K562 (cell line): ENCODE results near the gene PGM2L1. TPM values are rescaled to one million over a fixed set of nuclear protein-coding genes. Genes with fewer than 3 reads are reported as not detected.

Experiments used
- ATAC-seq: fragments of 200-7000 bp; cut with Tn5 transposase; 3 replicates; pipeline ENCODE4 v1.9.1; 2020; ENCODE audit warnings: moderate library complexity
- BruUV-seq: library from RNA; stranded (reverse); fragments of 400-500 nt; replicated peaks from 2 replicates; lab custom pipeline; 2021; lab: Mats Ljungman, UMichigan
- CTCF ChIA-PET: fragments of 300-600 bp; formaldehyde crosslinking; extraction: SDS; loops from one replicate; lab custom pipeline; 2021; ENCODE audit warnings: low intra/inter-chr PET ratio; lab: Yijun Ruan, JAX
- POLR2A ChIA-PET: fragments of 300-600, 350-650 bp; sonication (Branson Sonifier 250); formaldehyde crosslinking; extraction: SDS; loops from one replicate; lab custom pipeline; 2021; ENCODE audit warnings: antibody characterized with exemption, inconsistent platforms; lab: Yijun Ruan, JAX
- DNase-seq, 4 experiments: peaks; one replicate each; pipeline versions ENCODE4 v3.0.0 to v3.0.0-alpha.2; 2011 to 2018; ENCODE audit warnings: low spot score in 3 of 4, mixed read lengths in 3 of 4; ENCODE audit errors: extremely low read depth in 1 of 4
- FAIRE-seq: peaks from 2 replicates; lab custom pipeline; 2011; peaks lifted over from hg19 to GRCh38; lab: Jason Lieb, UNC
- H2AFZ ChIP-seq: 2 replicates; pipeline ENCODE4 v1.6.0; 2011; ENCODE audit warnings: low read depth, low read length, control low read depth, inconsistent platforms
- H3K27ac ChIP-seq: fragments of 200-600 bp; 3 replicates; pipeline ENCODE4 v1.8.0; 2011; ENCODE audit warnings: low read depth, mild to moderate bottlenecking, control low read depth, inconsistent platforms, low read length, moderate library complexity, mixed read lengths; ENCODE audit errors: extremely low read depth
- H3K27me3 ChIP-seq, 2 experiments: fragments of 300-600 bp in 1 of 2; 2 replicates in 1 of 2; 3 replicates in 1 of 2; pipeline versions ENCODE4 v1.6.0 to v1.8.0; 2011; ENCODE audit warnings: inconsistent platforms in 2 of 2, low read length in 2 of 2, mild to moderate bottlenecking in 1 of 2, mixed read lengths in 1 of 2, moderate library complexity in 1 of 2; ENCODE audit not compliant: control insufficient read depth in 2 of 2, insufficient read depth in 2 of 2
- H3K36me3 ChIP-seq: fragments of 300-600 bp; 3 replicates; pipeline ENCODE4 v1.8.0; 2011; ENCODE audit warnings: mild to moderate bottlenecking, low read length, inconsistent platforms; ENCODE audit not compliant: control insufficient read depth, insufficient read depth
- H3K4me1 ChIP-seq, 2 experiments: fragments of 200-600 bp in 1 of 2; replicated peaks in 1 of 2; 2 replicates in 1 of 2; 3 replicates in 1 of 2; pipeline versions ENCODE4 v1.5.1 to v1.8.0; 2011; ENCODE audit warnings: inconsistent platforms in 2 of 2, low read length in 2 of 2, mild to moderate bottlenecking in 1 of 2, mixed read lengths in 1 of 2, moderate library complexity in 1 of 2; ENCODE audit not compliant: control insufficient read depth in 2 of 2, insufficient read depth in 2 of 2
- H3K4me2 ChIP-seq: 2 replicates; pipeline ENCODE4 v1.6.1; 2011; ENCODE audit warnings: low read length, control low read depth, inconsistent platforms, mixed read lengths; ENCODE audit not compliant: insufficient read depth
- H3K4me3 ChIP-seq: fragments of 200-600 bp; sonication (generic), shearing (Covaris generic); 2 replicates; pipeline ENCODE4 v1.5.1; 2016; ENCODE audit warnings: control low read depth, inconsistent platforms
- H3K79me2 ChIP-seq: fragments of 200-600 bp; 3 replicates; pipeline ENCODE4 v1.8.0; 2011; ENCODE audit warnings: low read length, inconsistent platforms; ENCODE audit not compliant: control insufficient read depth, insufficient read depth
- H3K9ac ChIP-seq, 2 experiments: 2 replicates each; pipeline versions ENCODE4 v1.6.0 to v1.6.1; 2011; ENCODE audit warnings: low read depth in 2 of 2, low read length in 2 of 2, control low read depth in 1 of 2, inconsistent platforms in 1 of 2, mild to moderate bottlenecking in 1 of 2, mixed read lengths in 1 of 2; ENCODE audit not compliant: insufficient read depth in 1 of 2
- H3K9me1 ChIP-seq: one replicate; pipeline ENCODE4 v1.6.0; 2011; ENCODE audit warnings: inconsistent platforms, mild to moderate bottlenecking, low read length, moderate library complexity; ENCODE audit not compliant: control insufficient read depth, insufficient read depth
- H3K9me3 ChIP-seq: replicated peaks from 2 replicates; pipeline ENCODE4 v1.5.1; 2011; ENCODE audit warnings: low read depth, low read length, inconsistent platforms; ENCODE audit not compliant: control insufficient read depth, insufficient read depth
- H4K20me1 ChIP-seq: replicated peaks from 2 replicates; pipeline ENCODE4 v1.6.1; 2011; ENCODE audit warnings: low read length, inconsistent platforms, mixed read lengths; ENCODE audit not compliant: control insufficient read depth, insufficient read depth
- BRD4 ChIP-seq: fragments of 200-600 bp; sonication (generic); IDR thresholded peaks from 2 replicates; pipeline ENCODE4 v1.6.1; 2017; ENCODE audit warnings: inconsistent platforms
- HMGN3 ChIP-seq: IDR thresholded peaks from 2 replicates; pipeline ENCODE4 v1.6.1; 2011; ENCODE audit warnings: borderline replicate concordance, low read depth, mild to moderate bottlenecking, mixed read lengths, low read length; ENCODE audit not compliant: insufficient read length; ENCODE audit errors: extremely low read depth
- MIER1 ChIP-seq: fragments of 450-650 bp; IDR thresholded peaks from 2 replicates; pipeline ENCODE4 v1.6.1; 2016; ENCODE audit warnings: antibody characterized with exemption, mild to moderate bottlenecking, low read depth
- POLR2A ChIP-seq: fragments of 450-650 bp; conservative IDR thresholded peaks from 2 replicates; pipeline ENCODE4 v1.6.1; 2016
- SOX6 ChIP-seq: fragments of 450-650 bp; IDR thresholded peaks from 2 replicates; pipeline ENCODE4 v1.6.1; 2014; ENCODE audit warnings: mild to moderate bottlenecking
- SREBF2 ChIP-seq: sonication (generic); formaldehyde crosslinking; IDR thresholded peaks from 2 replicates; pipeline ENCODE4 v1.4.0; 2020; ENCODE audit warnings: mild to moderate bottlenecking, missing genetic modification reagents
- ZNF165 ChIP-seq: fragments of 250-450 bp; sonication (Bioruptor Pico); IDR thresholded peaks from 2 replicates; pipeline ENCODE4 v1.4.0; 2020; ENCODE audit warnings: borderline replicate concordance
- WGBS: fragments of 100-300 bp; shearing (Covaris generic); methylation state at CpG from one replicate; pipeline ENCODE4 v1.1.6; 2016; ENCODE audit warnings: low coverage, mixed read lengths; ENCODE audit not compliant: insufficient coverage; ENCODE audit errors: missing lambda C conversion rate; 5-methylcytosine and 5-hydroxymethylcytosine counted together
- in situ Hi-C: fragments of 300-500 bp; cut with MboI; formaldehyde crosslinking; loops from 4 replicates; pipeline ENCODE4 v1.15.0; 2018; ENCODE audit warnings: inconsistent platforms, mixed read lengths
- intact Hi-C: fragments of 100-400 bp; cut with micrococcal nuclease; formaldehyde crosslinking; loops from 2 replicates; pipeline ENCODE4 v1.14.2; 2022
- polyA plus RNA-seq, 8 experiments: library from polyadenylated mRNA; depleted of rRNA in 4 of 8; stranded (reverse) in 5 of 8; unstranded in 3 of 8; fragments of >200 nt; fragmentation: Nextera tagmentation in 2 of 8; fragmentation: Illumina TruSeq in 1 of 8; extraction: Ambion mirVana in 2 of 8; extraction: Trizol in 1 of 8; gene quantifications; 2 replicates each; pipeline versions ENCODE4 v1.2.1 to v1.2.3, GENCODE V29; 2011 to 2014; ENCODE audit warnings: inconsistent platforms in 1 of 8, missing spikeins in 1 of 8
- total RNA-seq, 7 experiments: library from RNA; depleted of rRNA in 6 of 7; stranded (reverse); fragments of >200 nt in 6 of 7; fragmentation: Illumina TruSeq in 2 of 7; extraction: Trizol in 2 of 7; gene quantifications; 2 replicates each; pipeline versions ENCODE4 v1.2.1 to v1.2.3, GENCODE V29; 2011 to 2021; ENCODE audit warnings: low replicate concordance in 1 of 7
- TF ChIP-seq, protein P1 (sequence below), 3 experiments: IDR thresholded peaks in 2 of 3; conservative IDR thresholded peaks in 1 of 3; 2 replicates each; pipeline ENCODE4 v1.5.1; 2011 to 2012; ENCODE audit warnings: low read length in 3 of 3, mild to moderate bottlenecking in 3 of 3, control low read depth in 2 of 3, improper control_type of control experiment in 1 of 3, inconsistent platforms in 1 of 3, low read depth in 1 of 3, mixed read lengths in 1 of 3, moderate library complexity in 1 of 3; ENCODE audit not compliant: insufficient read depth in 2 of 3
- TF ChIP-seq, protein P2 (sequence below), 2 experiments: fragments of 450-650 bp in 1 of 2; sonication (generic) in 1 of 2; formaldehyde crosslinking in 1 of 2; IDR thresholded peaks; 2 replicates each; pipeline versions ENCODE4 v1.7.1 to v1.9.0; 2016 to 2022; ENCODE audit warnings: inconsistent platforms in 1 of 2, mild to moderate bottlenecking in 1 of 2, missing genetic modification reagents in 1 of 2

The PGM2L1 gene
- total and polyA plus RNA-seq, 9 of the 15 experiments (the other 6 are each of a cell fraction or from before 2014, with no cell fraction given): 0.32 to 0.95 (median 0.63) TPM

DNA sequence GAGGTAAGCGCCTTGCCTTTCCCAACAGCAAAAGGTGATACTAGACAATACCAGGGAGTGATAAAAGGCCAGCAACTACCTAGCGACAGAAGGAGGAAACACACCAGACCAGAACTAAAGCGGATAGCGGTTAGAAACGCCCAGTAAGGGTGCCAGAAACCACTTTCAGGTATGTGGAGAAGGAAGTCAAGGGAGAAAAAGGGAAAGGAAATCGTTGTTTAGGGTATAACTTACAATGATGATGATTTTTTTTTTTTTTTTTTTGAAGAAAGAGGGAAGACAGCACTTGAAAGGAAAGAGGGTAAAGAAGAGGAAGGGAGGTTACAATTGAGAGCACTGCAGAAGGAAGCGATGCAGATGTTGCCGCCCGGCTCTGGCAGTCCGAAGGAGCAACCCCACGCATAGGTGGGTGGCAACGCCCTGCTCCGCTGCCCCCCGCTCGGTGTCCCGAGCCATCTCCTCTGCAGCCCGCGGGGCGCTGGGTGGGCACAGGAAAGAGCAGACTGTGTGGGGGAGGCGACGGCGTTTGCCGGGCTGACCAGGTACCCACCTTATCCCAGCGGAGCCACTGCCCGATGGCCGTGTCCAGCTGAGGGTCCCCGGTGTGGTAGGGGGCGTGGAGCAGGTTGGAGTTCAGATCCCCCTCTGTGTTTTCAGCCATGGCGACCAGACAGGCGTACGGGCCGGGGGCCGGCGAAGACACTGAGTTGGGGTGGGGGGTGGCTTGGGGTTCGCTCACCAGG, 561 bp downstream of the PGM2L1 start:
- Histone ChIP-seq H2AFZ (peak overlapping the region; percentile 88), H3K27ac (0 out of 3 replicates have a peak overlapping the region, but pooled peaks have one; percentile 4), H3K79me2 (no peaks in the 10 kb centered on the region), H3K9ac (peak overlapping the region; percentile 62 to 96), H3K36me3 (no peaks in the 10 kb centered on the region), H3K4me1 (peaks cover 0 to 7% of the 10 kb centered on the region in 2 experiments; a peak in 3 of 5 replicates), H3K4me3 (peak overlapping the region; percentile 71), H3K9me1 (no peaks in the 10 kb centered on the region), H3K9me3 (no peaks in the 10 kb centered on the region), H4K20me1 (no peaks in the 10 kb centered on the region), H3K27me3 (no peaks in the 10 kb centered on the region; a peak in 1 of 5 replicates), H3K4me2 (peak overlapping the region; percentile 96)
- intact Hi-C loops: no loop called here
- FAIRE-seq: peak; percentile 73
- ATAC-seq: peak; percentile 57
- ChIA-PET POLR2A (interaction anchor here (0.6 to 0.9 kb wide), 2 partner anchors 134 to 414 kb away, joined by 3 read pairs; no protein-coding TSS in a partner anchor), CTCF (interaction anchor here (0.6 kb wide), 1 partner anchor 111 kb away, joined by 4 read pairs; no protein-coding TSS in a partner anchor)
- BruUV-seq: TSS peak; percentile 58
- in situ Hi-C loops: no loop called here
- DNase-seq: peak; percentile 35 to 47 (median 38)
- WGBS: 2% methylated on average over 30 of the region's 35 CpGs
- no peak for TF ChIP-seq POLR2A
- TF ChIP-seq, protein P1, sequence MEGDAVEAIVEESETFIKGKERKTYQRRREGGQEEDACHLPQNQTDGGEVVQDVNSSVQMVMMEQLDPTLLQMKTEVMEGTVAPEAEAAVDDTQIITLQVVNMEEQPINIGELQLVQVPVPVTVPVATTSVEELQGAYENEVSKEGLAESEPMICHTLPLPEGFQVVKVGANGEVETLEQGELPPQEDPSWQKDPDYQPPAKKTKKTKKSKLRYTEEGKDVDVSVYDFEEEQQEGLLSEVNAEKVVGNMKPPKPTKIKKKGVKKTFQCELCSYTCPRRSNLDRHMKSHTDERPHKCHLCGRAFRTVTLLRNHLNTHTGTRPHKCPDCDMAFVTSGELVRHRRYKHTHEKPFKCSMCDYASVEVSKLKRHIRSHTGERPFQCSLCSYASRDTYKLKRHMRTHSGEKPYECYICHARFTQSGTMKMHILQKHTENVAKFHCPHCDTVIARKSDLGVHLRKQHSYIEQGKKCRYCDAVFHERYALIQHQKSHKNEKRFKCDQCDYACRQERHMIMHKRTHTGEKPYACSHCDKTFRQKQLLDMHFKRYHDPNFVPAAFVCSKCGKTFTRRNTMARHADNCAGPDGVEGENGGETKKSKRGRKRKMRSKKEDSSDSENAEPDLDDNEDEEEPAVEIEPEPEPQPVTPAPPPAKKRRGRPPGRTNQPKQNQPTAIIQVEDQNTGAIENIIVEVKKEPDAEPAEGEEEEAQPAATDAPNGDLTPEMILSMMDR (IDR thresholded peaks at IDR 0.05 in 2 of 3, conservative IDR thresholded peaks at IDR 0.05 in 1 of 3; ENCODE audit: insufficient read depth in 2 of 3, low read depth in 1 of 3, low read length in 3 of 3): peak; percentile 6 to 26 (median 16); a peak in 1 of 6 replicates
- TF ChIP-seq ZNF165 (CRISPR knock-in tag): peak; percentile 51; the same call in 1 of the 2 replicates
- peak; percentile 85 for TF ChIP-seq MIER1
- TF ChIP-seq BRD4: no peak
- peak; percentile 9; the same call in 1 of the 2 replicates for TF ChIP-seq SOX6
- TF ChIP-seq, protein P2, sequence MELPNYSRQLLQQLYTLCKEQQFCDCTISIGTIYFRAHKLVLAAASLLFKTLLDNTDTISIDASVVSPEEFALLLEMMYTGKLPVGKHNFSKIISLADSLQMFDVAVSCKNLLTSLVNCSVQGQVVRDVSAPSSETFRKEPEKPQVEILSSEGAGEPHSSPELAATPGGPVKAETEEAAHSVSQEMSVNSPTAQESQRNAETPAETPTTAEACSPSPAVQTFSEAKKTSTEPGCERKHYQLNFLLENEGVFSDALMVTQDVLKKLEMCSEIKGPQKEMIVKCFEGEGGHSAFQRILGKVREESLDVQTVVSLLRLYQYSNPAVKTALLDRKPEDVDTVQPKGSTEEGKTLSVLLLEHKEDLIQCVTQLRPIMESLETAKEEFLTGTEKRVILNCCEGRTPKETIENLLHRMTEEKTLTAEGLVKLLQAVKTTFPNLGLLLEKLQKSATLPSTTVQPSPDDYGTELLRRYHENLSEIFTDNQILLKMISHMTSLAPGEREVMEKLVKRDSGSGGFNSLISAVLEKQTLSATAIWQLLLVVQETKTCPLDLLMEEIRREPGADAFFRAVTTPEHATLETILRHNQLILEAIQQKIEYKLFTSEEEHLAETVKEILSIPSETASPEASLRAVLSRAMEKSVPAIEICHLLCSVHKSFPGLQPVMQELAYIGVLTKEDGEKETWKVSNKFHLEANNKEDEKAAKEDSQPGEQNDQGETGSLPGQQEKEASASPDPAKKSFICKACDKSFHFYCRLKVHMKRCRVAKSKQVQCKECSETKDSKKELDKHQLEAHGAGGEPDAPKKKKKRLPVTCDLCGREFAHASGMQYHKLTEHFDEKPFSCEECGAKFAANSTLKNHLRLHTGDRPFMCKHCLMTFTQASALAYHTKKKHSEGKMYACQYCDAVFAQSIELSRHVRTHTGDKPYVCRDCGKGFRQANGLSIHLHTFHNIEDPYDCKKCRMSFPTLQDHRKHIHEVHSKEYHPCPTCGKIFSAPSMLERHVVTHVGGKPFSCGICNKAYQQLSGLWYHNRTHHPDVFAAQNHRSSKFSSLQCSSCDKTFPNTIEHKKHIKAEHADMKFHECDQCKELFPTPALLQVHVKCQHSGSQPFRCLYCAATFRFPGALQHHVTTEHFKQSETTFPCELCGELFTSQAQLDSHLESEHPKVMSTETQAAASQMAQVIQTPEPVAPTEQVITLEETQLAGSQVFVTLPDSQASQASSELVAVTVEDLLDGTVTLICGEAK (IDR thresholded peaks at IDR 0.05): peak; percentile 30; the same call in 1 of the 2 replicates
- TF ChIP-seq, protein P2 (CRISPR knock-in tag; IDR thresholded peaks at IDR 0.05): no peak
- TF ChIP-seq SREBF2: peak; percentile 20; the same call in 1 of the 2 replicates
- TF ChIP-seq HMGN3: no peak
